GM23338 (cell line): ENCODE results near the gene APAF1. TPM values are rescaled to one million over a fixed set of nuclear protein-coding genes. Genes with fewer than 3 reads are reported as not detected.

Experiments
- ATAC-seq: fragments of 200-7000 bp; cut with Tn5 transposase; 3 replicates; pipeline ENCODE4 v1.9.1; 2020
- DNase-seq: peaks from one replicate; pipeline ENCODE4 v3.0.0-alpha.2; 2015; ENCODE audit warnings: low spot score
- H2AFZ ChIP-seq: fragments of 200-600 bp; sonication (generic); 2 replicates; pipeline ENCODE4 v1.8.0; 2016; ENCODE audit warnings: antibody characterized with exemption, mild to moderate bottlenecking, moderate library complexity
- H3F3A ChIP-seq: fragments of 200-600 bp; sonication (generic); replicated peaks from 2 replicates; pipeline ENCODE4 v1.8.0; 2017; ENCODE audit warnings: antibody characterized with exemption, mixed run types, low read depth
- H3K27ac ChIP-seq: fragments of 200-600 bp; sonication (generic); 2 replicates; pipeline ENCODE4 v1.6.1; 2016; ENCODE audit warnings: low read depth
- H3K27me3 ChIP-seq: fragments of 200-600 bp; sonication (generic); 2 replicates; pipeline ENCODE4 v1.8.0; 2016; ENCODE audit warnings: mild to moderate bottlenecking, mixed run types, moderate library complexity; ENCODE audit not compliant: insufficient read depth
- H3K36me3 ChIP-seq: fragments of 200-600 bp; sonication (generic); 2 replicates; pipeline ENCODE4 v1.8.0; 2016; ENCODE audit warnings: mild to moderate bottlenecking; ENCODE audit not compliant: insufficient read depth
- H3K4me1 ChIP-seq: fragments of 200-600 bp; sonication (generic); 2 replicates; pipeline ENCODE4 v1.8.0; 2016; ENCODE audit warnings: mild to moderate bottlenecking, moderate library complexity; ENCODE audit not compliant: insufficient read depth
- H3K4me2 ChIP-seq: fragments of 200-600 bp; sonication (generic); 2 replicates; pipeline ENCODE4 v1.7.1; 2017; ENCODE audit warnings: mixed run types
- H3K4me3 ChIP-seq: fragments of 200-600 bp; sonication (generic); 2 replicates; pipeline ENCODE4 v1.6.1; 2016; ENCODE audit warnings: mixed run types
- H3K79me2 ChIP-seq: fragments of 200-600 bp; sonication (generic); replicated peaks from 2 replicates; pipeline ENCODE4 v1.8.0; 2017; ENCODE audit warnings: mild to moderate bottlenecking; ENCODE audit not compliant: insufficient read depth
- H3K9me2 ChIP-seq: fragments of 200-600 bp; sonication (generic); 2 replicates; pipeline ENCODE4 v1.8.0; 2017; ENCODE audit not compliant: insufficient read depth
- H4K20me1 ChIP-seq: fragments of 200-600 bp; sonication (generic); replicated peaks from 2 replicates; pipeline ENCODE4 v1.8.0; 2017; ENCODE audit warnings: mild to moderate bottlenecking; ENCODE audit not compliant: insufficient read depth
- H3K27ac Mint-ChIP-seq: 2 replicates; pipeline ENCODE4 v1.8.0; 2020; ENCODE audit warnings: inconsistent platforms, mild to moderate bottlenecking, moderate library complexity, mixed read lengths
- H3K27me3 Mint-ChIP-seq: 3 replicates; pipeline ENCODE4 v1.8.0; 2022; ENCODE audit warnings: low read depth, mild to moderate bottlenecking, moderate library complexity, mixed read lengths, inconsistent platforms; ENCODE audit not compliant: insufficient read depth, poor library complexity
- H3K36me3 Mint-ChIP-seq: 3 replicates; pipeline ENCODE4 v1.8.0; 2021; ENCODE audit warnings: low read depth, mild to moderate bottlenecking, inconsistent platforms, moderate library complexity, mixed read lengths
- H3K4me1 Mint-ChIP-seq: 3 replicates; pipeline ENCODE4 v1.8.0; 2020; ENCODE audit warnings: mild to moderate bottlenecking, inconsistent platforms, mixed read lengths
- H3K4me3 Mint-ChIP-seq: 3 replicates; pipeline ENCODE4 v1.8.0; 2021; ENCODE audit warnings: moderate library complexity, mild to moderate bottlenecking, inconsistent platforms, mixed read lengths
- H3K9me3 Mint-ChIP-seq: 3 replicates; pipeline ENCODE4 v1.8.0; 2020; ENCODE audit warnings: moderate library complexity, mild to moderate bottlenecking, inconsistent platforms, mixed read lengths
- CREB1 ChIP-seq: fragments of 250-450 bp; sonication (Bioruptor Pico); IDR thresholded peaks from 2 replicates; pipeline ENCODE4 v1.5.0; 2020; ENCODE audit warnings: low read depth, mild to moderate bottlenecking, moderate library complexity
- CTCF ChIP-seq, 2 experiments: fragments of 200-600 bp in 1 of 2; sonication (generic) in 1 of 2; conservative IDR thresholded peaks; 2 replicates each; pipeline versions ENCODE4 v1.5.1 to v1.6.1; 2016 to 2017; ENCODE audit warnings: antibody characterized with exemption in 2 of 2, low read depth in 2 of 2, mild to moderate bottlenecking in 2 of 2, moderate library complexity in 1 of 2
- EZH2 ChIP-seq: fragments of 200-600 bp; sonication (generic); IDR thresholded peaks from one replicate; pipeline ENCODE4 v1.8.0; 2017; ENCODE audit warnings: antibody characterized with exemption, mild to moderate bottlenecking, low read depth; ENCODE audit not compliant: unreplicated experiment
- EZH2phosphoT487 ChIP-seq: fragments of 200-600 bp; sonication (generic); IDR thresholded peaks from one replicate; pipeline ENCODE4 v1.8.1; 2018; ENCODE audit warnings: antibody characterized with exemption; ENCODE audit not compliant: unreplicated experiment
- JUNB ChIP-seq: IDR thresholded peaks from one replicate; pipeline ENCODE4 v1.6.1; 2016; ENCODE audit warnings: antibody characterized with exemption; ENCODE audit not compliant: unreplicated experiment
- NANOG ChIP-seq: IDR thresholded peaks from 2 replicates; pipeline ENCODE4 v1.6.1; 2016; ENCODE audit warnings: antibody characterized with exemption, borderline replicate concordance
- POLR2AphosphoS5 ChIP-seq: IDR thresholded peaks from 2 replicates; pipeline ENCODE4 v1.6.1; 2016; ENCODE audit warnings: antibody characterized with exemption, low read depth
- REST ChIP-seq: IDR thresholded peaks from one replicate; pipeline ENCODE4 v1.6.1; 2018; ENCODE audit warnings: antibody characterized with exemption; ENCODE audit not compliant: unreplicated experiment
- STAT1 ChIP-seq: IDR thresholded peaks from one replicate; pipeline ENCODE4 v1.6.1; 2016; ENCODE audit warnings: antibody characterized with exemption; ENCODE audit not compliant: unreplicated experiment
- ZNF114 ChIP-seq: fragments of 250-450 bp; sonication (Bioruptor Pico); IDR thresholded peaks from 2 replicates; pipeline ENCODE4 v1.5.0; 2020; ENCODE audit warnings: mild to moderate bottlenecking, moderate library complexity
- ZNF331 ChIP-seq: fragments of 250-450 bp; sonication (Bioruptor Pico); IDR thresholded peaks from 2 replicates; pipeline ENCODE4 v1.5.0; 2020; ENCODE audit warnings: low read depth, mild to moderate bottlenecking, moderate library complexity
- ZNF462 ChIP-seq: fragments of 250-450 bp; sonication (Bioruptor Pico); IDR thresholded peaks from 2 replicates; pipeline ENCODE4 v1.5.0; 2020; ENCODE audit warnings: mild to moderate bottlenecking, moderate library complexity
- polyA plus RNA-seq: library from polyadenylated mRNA; unstranded; fragments of >200 nt; fragmentation: Nextera tagmentation; extraction: Ambion mirVana; gene quantifications from 2 replicates; pipeline ENCODE4 v1.2.1, GENCODE V29; 2016
- total RNA-seq: library from RNA; depleted of rRNA; stranded (reverse); fragments of >200 nt; shearing (Covaris generic); gene quantifications from 2 replicates; pipeline ENCODE4 v1.2.3, GENCODE V29; 2014
- TF ChIP-seq, protein P1 (sequence below): IDR thresholded peaks from 2 replicates; pipeline ENCODE4 v1.6.1; 2016; ENCODE audit warnings: antibody characterized with exemption

APAF1 gene
- total and polyA plus RNA-seq, 2 experiments from 2014 or later, result 12.0 to 31.2 TPM

DNA sequence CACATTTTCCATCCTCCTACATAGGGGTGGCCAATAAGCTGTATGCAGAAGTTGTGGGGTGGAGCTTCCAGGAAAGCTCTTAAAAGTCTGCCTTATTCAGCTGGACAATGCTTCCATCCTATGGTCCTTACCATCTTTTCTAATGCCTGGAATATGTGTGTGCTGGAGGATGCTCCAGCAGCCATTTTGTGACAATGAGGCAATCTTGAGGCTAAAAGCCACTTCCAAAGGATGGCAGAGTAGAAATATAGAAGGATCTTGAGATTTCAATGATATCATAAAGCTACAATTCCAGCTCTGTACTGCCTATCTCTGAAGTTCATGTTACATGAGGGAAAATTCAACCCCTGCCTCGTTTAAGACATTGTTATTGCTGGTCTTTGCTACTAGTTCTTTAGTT, 95.7 kb downstream of the APAF1 start (continued):
- TF ChIP-seq ZNF462 (no peak), JUNB (no peak), STAT1 (no peak)

GRCh38 chr12:98741196-98741555, 96.1 kb downstream of the APAF1 start:
- Histone ChIP-seq H3F3A (no peaks in the 10 kb centered on the region), H3K27ac (no peak overlapping the region), H3K4me2 (no peak overlapping the region; the same call in 1 of the 2 replicates), H3K79me2 (no peaks in the 10 kb centered on the region), H3K36me3 (no peaks in the 10 kb centered on the region), H2AFZ (no peak overlapping the region), H3K9me2 (no peaks in the 10 kb centered on the region), H3K4me1 (peaks cover 21% of the 10 kb centered on the region), H4K20me1 (no peaks in the 10 kb centered on the region), H3K27me3 (peaks cover 16% of the 10 kb centered on the region), H3K4me3 (no peak overlapping the region)
- Mint-ChIP-seq H3K27me3 (peaks cover 14% of the 10 kb centered on the region), H3K36me3 (no peaks in the 10 kb centered on the region), H3K4me1 (peaks cover 25% of the 10 kb centered on the region), H3K4me3 (no peak overlapping the region), H3K27ac (no peak overlapping the region), H3K9me3 (no peaks in the 10 kb centered on the region)
- no peak for DNase-seq
- ATAC-seq, result no peak
- TF ChIP-seq, protein P1, sequence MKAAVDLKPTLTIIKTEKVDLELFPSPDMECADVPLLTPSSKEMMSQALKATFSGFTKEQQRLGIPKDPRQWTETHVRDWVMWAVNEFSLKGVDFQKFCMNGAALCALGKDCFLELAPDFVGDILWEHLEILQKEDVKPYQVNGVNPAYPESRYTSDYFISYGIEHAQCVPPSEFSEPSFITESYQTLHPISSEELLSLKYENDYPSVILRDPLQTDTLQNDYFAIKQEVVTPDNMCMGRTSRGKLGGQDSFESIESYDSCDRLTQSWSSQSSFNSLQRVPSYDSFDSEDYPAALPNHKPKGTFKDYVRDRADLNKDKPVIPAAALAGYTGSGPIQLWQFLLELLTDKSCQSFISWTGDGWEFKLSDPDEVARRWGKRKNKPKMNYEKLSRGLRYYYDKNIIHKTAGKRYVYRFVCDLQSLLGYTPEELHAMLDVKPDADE, result no peak
- TF ChIP-seq ZNF114 (CRISPR knock-in tag) (no peak), REST (no peak), EZH2phosphoT487 (no peak), EZH2 (no peak), NANOG (no peak), POLR2AphosphoS5 (no peak), CTCF (conservative IDR thresholded peaks at IDR 0.05; ENCODE audit: low read depth in 2 of 2) (no peak), ZNF331 (no peak), CREB1 (CRISPR knock-in tag) (no peak)
